Urinary bladder (tissue), 4 donors: ENCODE results near the gene SDHAF1. TPM values are rescaled to one million over a fixed set of nuclear protein-coding genes. Genes with fewer than 3 reads are reported as not detected.
"Not testable (repeated sequence)": the region's sequence is repeated elsewhere in the genome, so short reads cannot be mapped to it uniquely, and the experiment has no call there.

Experiments
- DNase-seq: peaks from one replicate; pipeline ENCODE4 v3.0.0-alpha.2; 2015; ENCODE audit errors: extremely low spot score
- H3K27ac ChIP-seq: one replicate; pipeline ENCODE4 v1.5.1; 2013; ENCODE audit warnings: low read depth, mild to moderate bottlenecking, moderate library complexity
- H3K36me3 ChIP-seq: one replicate; pipeline ENCODE4 v1.6.1; 2013; ENCODE audit warnings: mild to moderate bottlenecking, moderate library complexity; ENCODE audit not compliant: insufficient read depth
- H3K4me1 ChIP-seq: one replicate; pipeline ENCODE4 v1.6.1; 2013; ENCODE audit warnings: mild to moderate bottlenecking, moderate library complexity; ENCODE audit not compliant: insufficient read depth
- H3K4me3 ChIP-seq: one replicate; pipeline ENCODE4 v1.5.1; 2013; ENCODE audit warnings: low read depth, low read length
- WGBS: extraction: QIAGEN DNeasy Blood & Tissue Kit; methylation state at CpG from one replicate; pipeline ENCODE4 v1.1.7; 2013; 5-methylcytosine and 5-hydroxymethylcytosine counted together
- polyA plus RNA-seq: library from polyadenylated mRNA; stranded (reverse); fragments of 200-250 nt; gene quantifications from one replicate; pipeline ENCODE4 v1.2.3, GENCODE V29; 2013
- total RNA-seq: library from RNA; depleted of rRNA; stranded (reverse); fragments of >200 nt; gene quantifications from one replicate; pipeline ENCODE4 v1.2.3, GENCODE V29; 2014
- donor health status: healthy with polysubstance abuse.
- donor health status: healthy.

Gene SDHAF1, protein sequence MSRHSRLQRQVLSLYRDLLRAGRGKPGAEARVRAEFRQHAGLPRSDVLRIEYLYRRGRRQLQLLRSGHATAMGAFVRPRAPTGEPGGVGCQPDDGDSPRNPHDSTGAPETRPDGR
- total RNA-seq (10.9 TPM), polyA plus RNA-seq (37.6 TPM)

DNA sequence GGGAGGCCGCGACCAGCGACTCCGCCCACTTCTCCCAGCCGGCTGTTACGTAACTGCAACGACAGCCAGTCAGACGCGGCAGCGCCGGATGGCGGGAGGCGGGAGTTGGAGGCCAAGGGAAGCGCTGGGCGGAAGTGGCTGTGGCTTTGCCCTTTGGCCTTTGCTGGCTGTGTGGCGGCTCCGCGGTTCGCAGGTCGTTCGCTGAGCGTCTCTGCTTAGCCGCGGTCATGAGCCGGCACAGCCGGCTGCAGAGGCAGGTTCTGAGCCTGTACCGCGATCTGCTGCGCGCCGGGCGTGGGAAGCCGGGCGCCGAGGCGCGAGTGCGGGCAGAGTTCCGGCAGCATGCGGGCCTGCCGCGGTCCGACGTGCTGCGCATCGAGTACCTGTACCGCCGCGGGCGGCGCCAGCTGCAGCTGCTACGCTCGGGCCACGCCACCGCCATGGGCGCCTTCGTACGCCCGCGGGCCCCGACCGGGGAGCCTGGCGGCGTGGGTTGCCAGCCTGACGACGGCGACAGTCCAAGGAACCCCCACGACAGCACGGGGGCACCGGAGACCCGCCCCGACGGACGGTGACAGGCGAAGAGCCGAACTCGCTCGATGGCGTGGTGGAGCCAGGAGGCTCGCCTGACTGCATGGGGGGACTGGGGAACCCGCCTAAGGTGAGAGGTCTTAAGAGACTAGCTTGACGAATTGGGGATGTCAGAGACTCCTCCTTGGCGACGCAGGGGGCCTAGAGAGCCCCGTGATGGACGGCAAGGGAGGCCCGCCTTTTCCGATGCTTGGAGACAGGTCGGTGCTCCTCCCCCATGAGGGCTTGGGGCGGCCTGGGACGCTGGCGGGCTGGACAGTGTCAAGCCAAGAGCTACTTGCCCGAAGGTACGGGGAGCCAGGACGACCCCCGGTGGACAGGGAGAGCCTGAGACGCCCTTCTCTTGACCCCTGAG lies at the start of gene SDHAF1:
Gene SDHAF1, plus strand, starts transcription at position 141 of the 946 bp plus-strand sequence. Its CDS starts 87 bp downstream, at position 228.
- H3K36me3 ChIP-seq: no peaks in the 10 kb centered on the region
- WGBS: under 1% methylated on average over 97 of the region's 97 CpGs
- H3K27ac ChIP-seq: peak within 1 kb of the TSS; percentile 53
- H3K4me1 ChIP-seq: no peaks in the 10 kb centered on the region
- DNase-seq: peak; percentile 84
- H3K4me3 ChIP-seq: peak within 1 kb of the TSS; percentile 86

DNA sequence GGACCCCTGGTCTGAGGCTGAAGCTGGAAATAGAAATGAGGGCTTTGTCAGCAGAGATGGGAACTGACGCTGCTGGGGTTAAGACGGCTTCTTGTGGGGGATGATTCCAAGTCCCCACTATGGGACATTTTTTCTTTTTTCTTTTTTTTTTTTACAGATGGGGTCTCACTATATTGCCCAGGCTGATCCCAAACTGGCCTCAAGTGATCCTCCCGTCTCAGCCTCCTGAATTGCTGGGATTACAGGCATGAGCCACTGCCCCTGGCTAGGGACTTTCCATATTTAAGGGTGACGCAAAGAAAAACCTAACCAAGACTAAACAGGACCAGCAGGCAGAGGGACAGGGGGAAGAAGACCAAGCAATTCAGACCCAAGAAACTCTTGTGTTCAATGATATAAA lies 48.8 kb upstream of the SDHAF1 start:
- Histone ChIP-seq H3K36me3 (no peaks in the 10 kb centered on the region), H3K27ac (no peak overlapping the region), H3K4me1 (no peaks in the 10 kb centered on the region), H3K4me3 (no peak overlapping the region)
- 92% methylated on average over 4 of the region's 4 CpGs for WGBS
- no peak for DNase-seq

DNA sequence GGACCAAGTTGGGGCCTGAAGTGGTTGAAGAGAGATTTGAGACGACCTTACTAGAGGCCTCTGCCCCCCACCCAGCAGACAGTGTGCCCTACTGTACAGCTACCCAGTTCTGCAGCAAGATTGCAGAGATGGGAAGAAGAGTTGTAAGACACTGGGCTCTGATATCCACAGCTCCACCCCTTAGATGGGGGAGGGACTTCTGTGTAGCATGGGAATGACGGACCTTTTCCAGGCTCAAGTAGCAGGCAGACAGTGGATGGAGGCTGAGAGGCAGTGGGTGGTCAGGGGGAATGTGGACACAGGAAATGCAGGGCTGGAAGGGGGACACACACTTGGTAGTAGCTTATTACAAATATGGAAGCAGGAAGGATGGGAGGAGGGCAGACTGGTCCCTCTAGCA lies 45.9 kb upstream of the SDHAF1 start:
- Histone ChIP-seq H3K4me3 (no peak overlapping the region), H3K27ac (no peak overlapping the region), H3K4me1 (no peaks in the 10 kb centered on the region), H3K36me3 (no peaks in the 10 kb centered on the region)
- DNase-seq: no peak
- 32% methylated on average over 2 of the region's 2 CpGs for WGBS

DNA sequence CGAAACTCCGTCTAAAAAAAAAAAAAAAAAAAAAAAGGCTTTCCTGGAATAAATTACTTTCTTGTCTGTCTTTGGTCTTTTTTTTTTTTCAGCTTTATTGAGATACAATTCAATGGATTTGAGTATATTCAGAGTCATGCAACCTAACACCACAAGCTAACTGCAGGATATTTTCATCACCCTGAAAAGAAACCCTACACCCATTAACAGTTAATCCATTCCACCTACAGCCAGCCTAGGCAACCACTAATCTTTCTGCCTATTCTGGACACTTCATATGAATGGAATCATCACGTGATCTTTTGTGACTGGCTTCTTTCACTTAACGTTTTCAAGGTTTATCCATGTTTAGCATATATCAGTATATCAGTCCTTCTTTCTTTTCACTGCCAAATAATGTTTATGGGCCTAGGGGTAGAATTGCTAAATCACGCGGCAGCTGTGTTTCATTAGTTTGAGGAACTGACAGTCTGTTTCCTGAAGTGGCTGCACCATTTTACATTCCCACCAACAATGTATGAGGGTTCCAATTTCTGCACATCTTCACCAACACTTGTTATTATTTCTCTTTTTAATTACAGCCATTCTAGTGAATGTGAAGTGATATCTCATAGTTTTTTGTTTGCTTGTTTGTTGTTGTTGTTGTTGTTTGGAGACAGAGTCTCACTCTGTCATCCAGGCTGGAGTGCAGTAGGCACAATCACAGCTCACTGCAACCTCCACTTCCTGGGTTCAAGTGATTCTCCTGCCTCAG lies 38.9 kb upstream of the SDHAF1 start:
- no peak overlapping the region for H3K4me3 ChIP-seq
- H3K4me1 ChIP-seq: no peaks in the 10 kb centered on the region
- no peak overlapping the region for H3K27ac ChIP-seq
- no peaks in the 10 kb centered on the region for H3K36me3 ChIP-seq
- WGBS: 68% methylated on average over 6 of the region's 6 CpGs
- no peak for DNase-seq

DNA sequence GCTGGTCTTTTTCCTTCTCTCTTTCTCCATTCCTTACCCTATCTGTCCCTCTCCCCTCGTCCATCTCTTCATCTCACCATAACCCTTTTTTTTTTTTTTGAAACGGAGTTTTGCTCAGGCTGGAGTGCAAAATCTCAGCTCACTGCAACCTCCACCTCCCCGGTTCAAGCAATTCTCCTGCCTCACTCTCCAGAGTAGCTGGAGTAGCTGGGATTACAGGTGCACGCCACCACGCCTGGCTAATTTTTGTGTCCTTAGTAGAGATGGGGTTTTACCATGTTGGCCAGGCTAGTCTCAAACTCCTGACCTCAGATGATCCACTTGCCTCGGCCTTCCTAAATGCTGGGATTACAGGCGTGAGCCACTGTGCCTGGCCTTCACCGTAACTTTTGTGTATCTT lies 37.6 kb upstream of the SDHAF1 start:
- H3K4me3 ChIP-seq, DNase-seq, H3K4me1 ChIP-seq, H3K27ac ChIP-seq, H3K36me3 ChIP-seq: not testable (repeated sequence)
- 75% methylated on average over 8 of the region's 8 CpGs for WGBS

DNA sequence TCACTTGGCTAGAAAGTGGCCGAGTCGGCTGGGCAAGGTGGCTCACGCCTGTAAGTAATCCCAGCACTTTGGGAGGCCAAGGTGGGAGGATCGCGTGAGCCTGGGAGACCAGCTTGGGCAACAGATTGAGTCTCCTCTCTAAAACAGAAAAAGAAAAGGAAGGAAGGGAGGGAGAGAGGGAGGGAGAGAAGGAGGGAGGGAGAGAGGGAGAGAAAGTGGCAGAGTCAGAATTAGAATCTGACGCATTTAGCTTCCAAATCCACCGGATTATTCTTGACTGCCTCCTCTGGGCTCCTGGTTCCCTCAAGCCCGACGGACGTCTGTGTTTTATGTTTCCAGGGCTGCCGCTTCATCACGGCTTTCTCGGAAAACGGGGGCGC lies 36.3 kb upstream of the SDHAF1 start:
- WGBS: 33% methylated on average over 15 of the region's 15 CpGs
- no peak overlapping the region for H3K4me3 ChIP-seq

DNA sequence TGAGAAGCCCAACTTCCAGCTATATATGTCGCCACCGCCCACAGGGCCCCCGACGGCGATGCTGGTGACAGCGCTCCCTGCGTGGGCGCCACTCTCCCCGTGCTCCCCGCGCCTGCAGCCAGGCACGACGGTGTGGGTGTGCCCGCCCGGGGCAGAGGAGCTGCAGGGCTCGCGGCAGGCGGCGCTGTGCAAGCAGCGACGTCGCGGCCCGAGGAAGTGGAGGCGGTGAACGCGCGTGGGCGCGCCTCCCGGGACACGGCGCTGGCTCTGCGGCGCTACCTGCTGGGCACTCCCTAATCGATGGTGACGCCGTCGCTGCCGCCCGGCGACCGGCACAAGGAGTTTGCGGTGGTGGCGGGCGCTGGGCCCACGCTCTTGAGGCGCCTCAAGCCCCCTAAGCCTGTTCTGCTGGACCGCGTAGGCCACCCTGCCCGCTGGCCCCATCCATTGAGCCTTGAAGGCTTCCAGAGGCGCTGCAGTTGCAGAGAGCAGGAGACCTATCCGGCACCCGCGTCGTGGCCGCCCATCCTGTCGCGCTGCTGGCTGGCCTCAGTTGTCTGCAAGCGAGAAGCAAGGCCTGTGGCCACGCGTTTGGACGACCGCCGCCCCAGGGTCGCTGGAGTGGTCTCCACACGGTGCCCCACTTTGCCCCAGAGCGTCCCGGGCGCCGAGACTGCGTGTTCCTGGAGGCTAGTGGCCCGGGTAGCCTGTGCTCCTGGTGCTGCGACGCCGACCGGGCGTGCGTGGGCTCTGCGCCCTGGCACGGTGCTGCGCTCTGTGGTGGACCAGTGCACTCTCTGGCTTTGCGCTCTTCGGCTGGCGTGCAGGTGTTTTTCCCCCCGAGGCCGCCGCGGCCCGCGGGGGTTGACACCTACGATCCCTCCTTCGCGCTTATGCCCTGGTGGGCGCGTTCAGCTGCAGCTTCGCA lies 35.7 kb upstream of the SDHAF1 start:
- Histone ChIP-seq H3K27ac (no peak overlapping the region), H3K36me3 (no peaks in the 10 kb centered on the region), H3K4me1 (no peaks in the 10 kb centered on the region), H3K4me3 (no peak overlapping the region)
- WGBS: 12% methylated on average over 97 of the region's 97 CpGs
- no peak for DNase-seq

More for the DNA sequence above, 36.3 kb upstream of the SDHAF1 start:
- Histone ChIP-seq H3K4me1 (no peaks in the 10 kb centered on the region), H3K36me3 (no peaks in the 10 kb centered on the region), H3K27ac (no peak overlapping the region)
- DNase-seq: no peak

DNA sequence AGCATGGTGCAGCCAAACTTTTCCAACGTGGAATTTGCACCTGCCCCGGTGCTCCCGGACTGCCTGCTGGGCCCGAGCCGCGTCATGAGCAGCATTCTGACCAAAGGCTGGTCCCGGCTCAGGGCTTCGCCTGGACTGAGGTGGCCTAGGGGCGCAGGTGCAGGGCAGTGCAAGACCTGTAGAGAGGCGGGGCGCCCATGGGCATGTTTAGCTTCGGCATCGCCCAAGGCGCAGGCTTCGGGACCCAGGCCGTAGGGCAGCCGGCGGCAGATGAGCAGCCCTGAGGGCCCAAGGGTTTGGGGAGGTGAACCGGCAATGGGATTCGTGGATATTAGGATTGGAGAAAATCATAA lies 35.0 kb upstream of the SDHAF1 start:
- DNase-seq: no peak
- WGBS: 31% methylated on average over 20 of the region's 20 CpGs
- no peak overlapping the region for H3K27ac ChIP-seq
- no peak overlapping the region for H3K4me3 ChIP-seq
- no peaks in the 10 kb centered on the region for H3K36me3 ChIP-seq
- no peaks in the 10 kb centered on the region for H3K4me1 ChIP-seq

DNA sequence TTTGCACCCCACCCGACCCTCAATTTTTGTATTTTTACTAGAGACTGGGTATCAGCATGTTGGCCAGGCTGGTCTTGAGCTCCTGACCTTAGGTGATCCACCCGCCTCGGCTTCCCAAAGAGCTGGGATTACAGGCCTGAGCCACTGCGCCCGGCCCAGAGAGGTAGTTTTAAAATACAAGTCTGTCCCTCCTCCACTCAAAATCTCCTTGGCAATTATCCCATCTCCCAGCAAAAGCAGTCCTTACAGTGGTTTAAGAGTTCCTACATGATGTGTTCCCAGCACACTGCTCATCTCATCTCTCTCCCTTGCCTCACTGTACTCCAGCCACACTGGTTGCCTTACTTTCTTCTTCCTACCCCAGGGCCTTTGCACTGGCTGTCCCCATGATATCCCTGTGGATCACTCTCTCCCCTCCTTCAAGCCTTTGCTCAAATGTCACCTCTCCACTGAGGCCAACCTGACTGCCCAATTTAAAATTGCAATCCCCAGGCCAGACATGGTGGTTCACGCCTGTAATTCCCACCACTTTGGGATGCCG lies 34.5 kb upstream of the SDHAF1 start:
- 77% methylated on average over 7 of the region's 7 CpGs for WGBS
- Histone ChIP-seq H3K4me3 (no peak overlapping the region), H3K4me1 (no peaks in the 10 kb centered on the region), H3K27ac (no peak overlapping the region), H3K36me3 (no peaks in the 10 kb centered on the region)
- DNase-seq: no peak

DNA sequence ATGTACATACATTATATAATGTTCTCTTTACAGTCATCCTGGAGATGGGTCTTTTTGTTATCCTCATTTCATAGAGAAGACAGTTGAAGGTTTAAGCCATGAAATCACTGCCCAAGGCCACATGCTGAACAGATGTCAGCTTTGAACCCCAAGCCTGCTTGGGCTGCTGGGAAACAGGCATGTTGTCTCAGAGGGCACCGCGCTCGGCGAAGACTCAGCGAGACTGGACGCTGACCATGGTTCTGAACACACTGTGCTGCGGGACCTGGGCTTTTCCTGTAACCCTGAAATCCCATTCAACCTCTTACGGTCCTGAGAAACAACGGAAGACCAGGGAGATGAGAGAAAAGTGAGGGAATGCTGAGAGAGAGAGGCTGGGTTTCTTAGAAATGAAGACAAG lies 31.5 kb upstream of the SDHAF1 start:
- WGBS: 1% methylated on average over 9 of the region's 9 CpGs

DNA sequence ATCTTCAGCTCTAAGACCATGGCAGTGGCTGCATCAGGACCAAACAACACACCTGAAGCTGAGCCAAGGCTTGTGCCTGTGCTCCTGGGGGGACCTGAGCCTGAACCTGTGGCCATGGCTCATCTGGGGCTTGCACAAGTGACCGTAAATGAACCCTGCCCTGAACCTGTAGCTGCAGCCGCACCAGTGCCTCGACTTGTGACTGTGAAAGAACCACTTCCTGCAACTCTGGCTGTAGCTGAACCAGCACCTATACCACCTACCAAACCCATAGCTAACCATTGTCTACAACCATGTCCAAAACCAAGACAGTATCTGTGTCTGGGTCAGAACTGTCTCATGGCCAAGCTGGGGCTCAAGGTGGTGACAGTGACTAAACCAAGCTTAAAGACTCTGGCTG lies 28.2 kb upstream of the SDHAF1 start:
- Histone ChIP-seq H3K36me3 (no peaks in the 10 kb centered on the region), H3K4me3 (no peak overlapping the region), H3K27ac (no peak overlapping the region), H3K4me1 (no peaks in the 10 kb centered on the region)
- WGBS: 76% methylated on average over 3 of the region's 3 CpGs
- no peak for DNase-seq

More for the DNA sequence above, 31.5 kb upstream of the SDHAF1 start:
- no peak overlapping the region for H3K27ac ChIP-seq
- DNase-seq: no peak
- no peaks in the 10 kb centered on the region for H3K36me3 ChIP-seq
- no peaks in the 10 kb centered on the region for H3K4me1 ChIP-seq
- H3K4me3 ChIP-seq: no peak overlapping the region

DNA sequence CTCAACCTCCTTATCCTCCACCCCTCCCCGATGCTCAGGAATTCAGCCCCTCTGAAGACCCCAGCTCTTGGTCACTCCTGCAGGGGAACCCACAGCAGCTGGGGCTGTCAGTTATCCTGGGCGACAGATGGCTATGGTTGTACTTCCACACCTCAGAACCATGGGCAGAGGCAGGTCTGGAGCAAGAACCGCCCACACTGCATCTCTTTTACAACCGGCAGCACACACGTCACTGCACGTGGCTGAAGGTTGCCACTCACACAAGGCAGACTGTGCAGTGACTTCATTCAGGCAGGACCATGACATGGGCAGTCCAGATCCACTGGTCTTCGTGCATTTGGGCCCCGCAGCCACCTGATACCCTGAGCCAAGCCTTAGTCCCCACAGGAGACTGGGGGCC lies 21.5 kb upstream of the SDHAF1 start:
- WGBS: 37% methylated on average over 8 of the region's 8 CpGs
- no peak for DNase-seq
- H3K36me3 ChIP-seq: no peaks in the 10 kb centered on the region

More for the DNA sequence above, 21.5 kb upstream of the SDHAF1 start:
- H3K4me1 ChIP-seq: no peaks in the 10 kb centered on the region
- H3K4me3 ChIP-seq: no peak overlapping the region
- no peak overlapping the region for H3K27ac ChIP-seq
